GM21576 (cell line): ENCODE measurements around the gene ZDHHC24.

Experiments
- ATAC-seq: cut with Tn5 transposase; IDR thresholded peaks from one replicate; pipeline ENCODE4 v1.9.1; 2021; ENCODE audit warnings: mild to moderate bottlenecking, moderate library complexity; ENCODE audit not compliant: unreplicated experiment

ZDHHC24 gene

DNA sequence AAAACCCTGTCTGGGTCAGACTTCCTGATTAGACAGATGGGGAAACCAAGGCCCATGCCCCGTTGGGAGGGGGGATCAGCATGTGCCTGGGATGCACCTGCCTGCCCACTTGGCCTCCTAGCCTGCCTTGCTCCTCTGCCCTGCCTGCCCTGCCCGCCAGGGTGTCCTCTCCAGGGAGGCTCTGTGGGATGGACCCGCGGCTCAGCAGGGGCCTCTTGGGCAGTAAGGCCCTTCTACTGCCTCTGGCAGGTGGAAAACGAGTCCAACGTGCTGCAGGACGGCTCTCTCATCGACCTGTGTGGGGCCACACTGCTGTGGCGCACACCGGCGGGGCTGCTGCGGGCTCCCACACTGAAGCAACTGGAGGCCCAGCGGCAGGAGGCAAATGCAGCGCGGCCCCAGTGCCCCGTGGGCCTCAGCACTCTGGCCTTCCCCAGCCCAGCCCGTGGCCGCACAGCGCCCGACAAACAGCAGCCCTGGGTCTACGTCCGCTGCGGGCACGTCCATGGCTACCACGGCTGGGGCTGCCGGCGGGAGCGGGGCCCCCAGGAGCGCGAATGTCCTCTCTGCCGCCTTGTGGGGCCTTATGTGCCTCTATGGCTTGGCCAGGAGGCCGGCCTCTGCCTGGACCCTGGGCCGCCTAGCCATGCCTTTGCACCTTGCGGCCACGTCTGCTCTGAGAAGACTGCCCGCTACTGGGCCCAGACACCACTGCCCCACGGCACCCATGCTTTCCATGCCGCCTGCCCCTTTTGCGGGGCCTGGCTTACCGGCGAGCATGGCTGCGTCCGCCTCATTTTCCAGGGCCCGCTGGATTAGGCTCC lies 70.3 kb downstream of the ZDHHC24 start:
- no peak for ATAC-seq

- ATAC-seq = no peak
Measured at GRCh38 chr11:66473608-66474515, 72.0 kb downstream of the ZDHHC24 start.

DNA sequence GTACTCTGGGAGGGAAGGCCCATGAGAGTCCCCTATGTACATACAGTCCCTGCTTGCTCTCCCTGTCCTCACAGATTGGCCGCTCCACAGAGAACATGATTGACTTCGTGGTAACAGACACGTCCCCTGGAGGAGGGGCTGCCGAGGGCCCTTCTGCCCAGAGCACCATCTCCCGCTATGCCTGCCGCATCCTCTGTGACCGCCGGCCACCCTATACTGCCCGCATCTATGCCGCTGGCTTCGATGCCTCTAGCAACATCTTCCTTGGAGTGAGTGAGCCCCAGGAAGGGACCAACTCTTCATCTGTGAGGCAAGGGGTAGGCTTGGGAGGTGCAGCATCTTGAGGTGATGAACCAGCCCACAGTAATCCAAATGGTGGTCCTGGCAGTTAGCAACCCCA lies 72.7 kb downstream of the ZDHHC24 start:
- ATAC-seq = no peak

DNA sequence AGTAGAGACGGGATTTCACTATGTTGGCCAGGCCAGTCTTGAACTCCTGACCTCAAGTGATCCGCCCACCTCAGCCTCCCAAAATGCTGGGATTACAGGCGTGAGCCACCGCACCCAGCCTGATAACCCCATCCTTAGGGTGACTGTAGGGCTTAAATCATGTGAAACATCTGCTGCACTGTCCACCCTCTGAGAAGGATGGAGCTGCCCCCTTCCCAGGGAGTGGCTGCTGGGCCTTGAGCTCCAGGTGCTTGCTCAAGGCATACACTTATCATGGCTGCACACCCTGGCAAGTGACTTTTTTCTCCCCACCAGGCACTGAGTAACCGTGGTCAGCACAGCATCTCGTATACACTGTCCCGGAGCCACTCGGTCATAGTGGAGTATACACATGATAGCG lies 73.8 kb downstream of the ZDHHC24 start:
- no peak for ATAC-seq

DNA sequence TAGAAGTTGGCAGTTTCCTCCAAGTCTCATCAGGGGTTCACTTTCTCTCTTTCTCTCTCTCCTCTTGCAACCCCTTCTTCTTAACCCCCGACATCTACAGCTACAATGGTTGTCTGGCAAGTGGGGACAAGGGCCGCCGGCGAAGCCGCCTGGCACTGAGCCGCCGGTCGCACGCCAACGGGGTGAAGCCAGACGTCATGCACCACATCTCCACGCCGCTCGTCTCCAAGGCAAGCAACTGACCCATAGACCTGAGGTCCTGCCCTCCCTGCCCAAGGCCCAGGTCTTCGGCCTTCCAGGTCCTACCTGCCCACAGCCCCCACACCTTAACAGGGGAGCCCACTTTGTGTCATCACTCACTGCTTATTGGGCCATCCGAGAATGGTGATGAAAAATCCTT lies 74.7 kb downstream of the ZDHHC24 start:
- no peak for ATAC-seq
